Stimulated activated CD4-positive, alpha-beta T cell treated with anti-CD3 and anti-CD28 coated beads, Interleukin-4, amount 100 ng/mL, for 4 hours (primary cell): ENCODE results near the gene TOB1.

Experiments used
- DNase-seq, 2 experiments: peaks; one replicate each; pipeline ENCODE4 v3.0.0-alpha.2; 2020

TOB1 gene, protein sequence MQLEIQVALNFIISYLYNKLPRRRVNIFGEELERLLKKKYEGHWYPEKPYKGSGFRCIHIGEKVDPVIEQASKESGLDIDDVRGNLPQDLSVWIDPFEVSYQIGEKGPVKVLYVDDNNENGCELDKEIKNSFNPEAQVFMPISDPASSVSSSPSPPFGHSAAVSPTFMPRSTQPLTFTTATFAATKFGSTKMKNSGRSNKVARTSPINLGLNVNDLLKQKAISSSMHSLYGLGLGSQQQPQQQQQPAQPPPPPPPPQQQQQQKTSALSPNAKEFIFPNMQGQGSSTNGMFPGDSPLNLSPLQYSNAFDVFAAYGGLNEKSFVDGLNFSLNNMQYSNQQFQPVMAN

DNA sequence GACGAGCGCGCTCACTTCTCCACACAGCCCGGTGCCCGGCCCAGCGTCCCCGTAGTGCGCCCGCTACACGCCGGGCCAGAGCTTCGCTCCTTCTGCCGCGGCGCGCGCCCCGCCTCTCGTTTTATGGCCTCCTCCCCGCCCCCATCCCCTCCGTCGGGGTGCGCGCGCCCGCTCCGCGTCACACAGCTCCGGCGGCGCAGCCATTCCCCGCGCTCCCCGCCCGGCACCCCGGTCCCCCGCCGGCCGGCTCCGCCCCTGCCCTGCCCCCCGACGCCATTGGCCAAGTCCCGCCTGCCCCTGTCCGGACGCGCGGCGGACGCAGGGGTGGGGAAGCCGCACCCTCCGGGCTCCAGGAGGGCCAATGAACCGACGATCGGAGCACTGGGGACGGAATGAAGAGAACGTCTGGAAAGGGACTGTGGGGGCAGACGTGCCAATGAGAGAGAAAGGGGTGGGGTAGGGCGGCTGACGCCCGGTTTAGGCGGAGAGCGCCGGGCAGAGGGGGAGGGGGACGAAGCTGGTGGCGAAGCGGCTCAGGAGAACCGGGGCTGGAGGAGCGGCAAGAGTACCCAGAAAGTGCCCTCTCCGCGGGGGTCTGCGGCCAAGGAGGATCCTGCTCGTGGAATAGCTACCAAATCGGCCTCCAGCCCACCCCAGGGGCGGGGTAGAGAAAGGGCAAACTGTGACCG is at the start of gene TOB1:
TOB1 (minus strand) TSS at position 94 of the 689 bp plus-strand sequence. CDS start 2,337 bp downstream, outside the sequence.
- peak; percentile 91 to 97 for DNase-seq

DNA sequence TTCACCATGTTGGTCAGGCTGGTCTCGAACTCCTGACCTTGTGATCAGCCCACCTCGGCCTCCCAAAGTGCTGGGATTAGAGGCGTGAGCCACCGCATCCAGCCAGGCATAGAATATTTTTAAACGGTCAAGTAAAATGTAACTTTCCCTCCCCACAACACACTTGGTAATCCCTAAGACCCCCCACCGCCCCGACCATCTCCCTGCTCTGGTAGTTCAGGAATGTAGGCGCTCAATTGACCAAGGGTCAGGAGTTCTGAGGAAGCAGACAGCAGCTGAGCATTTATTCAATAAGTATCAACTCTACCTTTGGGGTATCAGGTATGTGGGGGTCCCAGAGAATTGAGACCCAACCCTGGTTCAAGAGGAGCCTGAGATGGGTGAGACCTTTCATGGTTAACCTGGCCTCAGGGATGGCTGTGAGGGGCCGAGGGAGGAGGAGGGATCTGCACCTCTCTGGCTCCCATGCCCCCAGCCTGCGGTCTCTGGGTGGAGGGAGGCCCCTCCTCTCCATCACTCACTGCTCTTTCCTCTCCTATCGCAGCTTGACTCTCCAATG is 48.4 kb upstream of the TOB1 start:
- DNase-seq = no peak

- no peak for DNase-seq
These were observed 47.0 kb upstream of the TOB1 start for GRCh38 chr17:50913120-50913519.

DNA sequence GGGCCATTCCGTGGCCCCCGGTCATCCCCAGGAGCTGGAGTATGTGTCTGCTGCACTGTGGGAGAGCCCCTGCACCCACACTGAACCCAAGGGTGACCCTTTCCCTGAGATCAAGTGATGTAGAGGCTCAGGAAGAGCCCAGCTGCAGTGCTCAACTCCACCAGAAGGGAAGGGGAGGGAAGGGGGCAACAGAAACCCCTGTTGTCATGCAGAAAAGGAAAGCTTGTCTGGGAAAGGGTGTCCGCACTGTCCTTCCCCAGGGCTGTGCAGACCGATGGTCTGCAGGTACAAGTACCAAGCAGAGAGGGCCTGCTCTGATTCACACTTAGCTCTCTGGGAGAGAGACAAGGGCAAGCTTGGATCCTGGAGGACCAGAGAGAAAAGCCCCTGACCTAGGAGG is 45.7 kb upstream of the TOB1 start:
- no peak for DNase-seq

DNA sequence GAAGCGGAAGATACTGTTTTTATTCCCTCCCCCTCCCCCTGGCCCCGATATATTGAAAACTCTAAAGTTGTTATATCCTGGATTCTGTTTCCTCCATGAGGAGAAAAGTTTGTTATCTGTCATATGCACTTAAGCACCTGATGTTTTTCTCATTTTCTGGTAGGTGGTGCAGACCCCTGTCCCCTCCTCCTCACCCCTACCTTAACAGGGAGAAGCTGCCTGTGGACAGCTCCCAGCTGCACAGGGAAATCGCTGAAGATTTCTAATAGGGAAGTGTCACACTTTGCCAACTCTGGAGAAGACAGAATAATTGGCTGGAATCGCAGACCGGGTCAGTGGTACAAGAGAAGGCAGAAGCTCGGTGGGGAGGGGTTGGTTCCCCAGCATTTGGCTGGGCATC is 45.3 kb upstream of the TOB1 start:
- no peak for DNase-seq

DNA sequence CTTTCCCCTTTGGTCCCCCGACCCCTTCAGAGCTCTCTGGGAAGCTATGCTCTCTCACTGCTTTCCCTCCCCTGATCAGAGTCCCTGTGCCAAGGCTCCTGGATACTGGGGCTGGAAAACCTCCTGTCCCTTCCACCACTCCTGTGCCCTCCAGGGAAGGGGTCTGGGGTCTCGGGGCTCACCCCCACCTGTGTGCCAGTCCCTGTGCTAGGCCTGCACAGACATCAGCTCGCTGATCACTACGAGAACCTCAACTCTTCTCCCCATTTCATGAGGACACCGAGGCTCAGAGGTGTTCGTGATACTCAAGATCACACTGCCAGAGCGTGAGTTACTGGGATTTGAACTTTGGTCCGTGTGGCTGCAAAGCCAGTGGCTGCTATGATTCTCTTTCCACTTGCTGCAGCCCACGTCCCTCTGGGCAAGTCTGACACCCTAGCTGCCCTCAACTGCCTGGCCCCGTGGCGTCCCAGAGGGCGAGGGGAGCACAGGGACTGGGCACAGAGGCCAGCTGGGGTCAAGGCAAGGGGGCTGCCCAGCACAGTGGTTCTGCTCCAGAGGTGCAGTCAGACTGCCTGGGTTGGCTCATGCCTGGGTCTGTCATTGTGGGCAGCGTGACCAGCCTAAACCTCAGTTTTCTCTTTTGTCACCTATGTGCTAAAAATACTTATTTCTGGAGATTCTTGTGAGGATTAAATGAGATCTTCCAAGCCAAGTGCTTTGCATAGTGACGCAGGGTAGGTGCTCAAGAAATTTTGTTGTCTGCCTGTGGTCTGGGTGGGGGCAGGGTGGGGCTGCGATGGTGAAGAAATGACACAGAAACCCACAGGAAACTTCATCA is 43.8 kb upstream of the TOB1 start:
- DNase-seq = peak; percentile 43 to 55

GRCh38 chr17:50908860-50909764 is 43.0 kb upstream of the TOB1 start:
- peak in 1 of 2 experiments; percentile 11 for DNase-seq

- DNase-seq = no peak
These were observed 42.1 kb upstream of the TOB1 start for GRCh38 chr17:50908140-50908859.

DNA sequence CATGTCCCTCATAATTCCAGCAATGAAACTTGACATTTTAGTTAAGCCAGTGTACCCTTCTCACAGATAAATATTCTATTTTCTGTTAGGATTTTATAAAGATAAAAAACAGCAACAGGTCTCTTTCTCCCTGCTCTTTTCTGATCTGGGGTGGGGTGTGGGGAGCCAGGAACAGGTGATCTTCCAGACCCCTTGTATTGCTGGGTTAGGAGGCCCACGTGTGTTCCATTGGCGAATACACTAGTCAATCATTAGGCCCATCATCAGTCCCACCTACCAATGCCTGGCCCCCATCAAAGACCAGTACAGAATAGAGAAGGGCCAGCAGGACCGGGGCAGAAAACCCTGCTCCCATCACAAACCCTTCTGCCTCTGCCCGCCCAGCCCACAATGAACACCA is 40.3 kb upstream of the TOB1 start:
- no peak for DNase-seq

GRCh38 chr17:50905460-50905803 is 39.3 kb upstream of the TOB1 start:
- no peak for DNase-seq

GRCh38 chr17:50904518-50905459 is 38.6 kb upstream of the TOB1 start:
- no peak for DNase-seq

GRCh38 chr17:50903604-50904517 is 37.7 kb upstream of the TOB1 start:
- peak in 1 of 2 experiments; percentile 5 for DNase-seq

DNA sequence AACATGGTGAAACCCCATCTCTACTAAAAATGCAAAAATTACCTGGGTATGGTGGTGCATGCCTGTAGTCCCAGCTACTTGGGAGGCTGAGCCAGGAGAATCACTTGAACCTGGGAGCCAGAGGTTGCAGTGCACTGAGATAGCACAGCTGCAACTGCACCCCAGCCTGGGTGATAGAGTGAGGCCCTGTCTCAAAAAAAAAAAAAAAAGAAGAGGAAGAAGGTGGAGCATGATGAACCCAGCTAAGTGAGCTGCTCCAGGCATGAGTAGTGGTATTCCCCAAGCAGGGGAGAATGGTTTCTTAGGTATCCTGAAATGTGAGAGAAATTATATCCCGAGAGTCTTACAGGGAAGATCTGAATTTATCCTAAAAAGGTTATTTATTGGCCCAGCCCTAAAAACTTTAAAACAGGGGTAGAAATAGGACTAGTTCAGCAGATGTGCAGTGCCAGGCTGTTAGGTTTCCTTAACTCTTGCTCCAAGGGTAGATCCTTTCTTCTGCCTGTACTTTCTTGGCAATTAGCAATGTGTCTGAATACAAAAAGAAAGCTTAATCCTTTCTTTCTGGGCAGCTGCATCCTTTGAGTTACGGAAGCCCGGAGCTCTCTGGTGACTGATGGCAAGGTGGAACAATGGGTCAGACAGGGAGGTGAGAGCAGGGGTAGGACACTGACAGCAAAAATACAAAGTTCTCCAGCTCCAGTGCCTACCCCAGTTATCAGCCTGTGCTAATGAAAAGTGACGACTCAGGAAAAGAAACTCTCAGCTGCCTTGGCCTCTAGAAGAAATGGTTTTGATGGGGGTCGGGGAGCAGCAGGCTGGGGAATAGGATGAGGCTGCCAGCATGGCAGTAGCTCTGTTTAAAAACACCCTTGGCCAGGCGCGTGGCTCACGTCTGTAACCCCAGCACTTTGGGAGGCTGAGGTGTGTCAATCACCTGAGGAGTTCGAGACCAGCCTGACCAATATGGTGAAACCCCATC is 36.5 kb upstream of the TOB1 start:
- no peak for DNase-seq

DNA sequence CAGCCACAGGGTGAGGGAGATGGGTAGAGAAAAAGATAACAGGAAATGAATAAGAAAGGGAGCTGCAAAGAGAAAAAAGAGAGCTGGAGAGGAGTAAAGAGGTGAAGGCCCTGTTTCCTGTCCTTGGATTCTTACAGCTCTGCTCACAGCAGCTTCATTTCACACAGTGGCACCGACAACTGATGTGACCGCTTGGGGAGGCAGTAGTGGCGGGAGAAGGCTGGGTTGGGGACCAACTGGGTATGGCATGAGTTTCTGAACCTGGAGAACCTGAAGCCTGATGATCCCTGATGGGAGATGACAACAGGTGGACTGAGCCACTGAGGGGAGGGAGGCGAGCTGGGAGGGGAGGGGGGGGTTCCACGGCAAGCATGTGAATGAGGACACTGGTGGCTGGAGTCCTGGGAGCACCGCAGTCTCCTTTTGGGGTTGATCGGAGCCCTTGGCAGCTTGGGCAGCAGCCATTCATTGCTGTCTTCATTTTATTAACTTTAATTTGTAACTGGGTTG is 34.3 kb upstream of the TOB1 start:
- DNase-seq = no peak

DNA sequence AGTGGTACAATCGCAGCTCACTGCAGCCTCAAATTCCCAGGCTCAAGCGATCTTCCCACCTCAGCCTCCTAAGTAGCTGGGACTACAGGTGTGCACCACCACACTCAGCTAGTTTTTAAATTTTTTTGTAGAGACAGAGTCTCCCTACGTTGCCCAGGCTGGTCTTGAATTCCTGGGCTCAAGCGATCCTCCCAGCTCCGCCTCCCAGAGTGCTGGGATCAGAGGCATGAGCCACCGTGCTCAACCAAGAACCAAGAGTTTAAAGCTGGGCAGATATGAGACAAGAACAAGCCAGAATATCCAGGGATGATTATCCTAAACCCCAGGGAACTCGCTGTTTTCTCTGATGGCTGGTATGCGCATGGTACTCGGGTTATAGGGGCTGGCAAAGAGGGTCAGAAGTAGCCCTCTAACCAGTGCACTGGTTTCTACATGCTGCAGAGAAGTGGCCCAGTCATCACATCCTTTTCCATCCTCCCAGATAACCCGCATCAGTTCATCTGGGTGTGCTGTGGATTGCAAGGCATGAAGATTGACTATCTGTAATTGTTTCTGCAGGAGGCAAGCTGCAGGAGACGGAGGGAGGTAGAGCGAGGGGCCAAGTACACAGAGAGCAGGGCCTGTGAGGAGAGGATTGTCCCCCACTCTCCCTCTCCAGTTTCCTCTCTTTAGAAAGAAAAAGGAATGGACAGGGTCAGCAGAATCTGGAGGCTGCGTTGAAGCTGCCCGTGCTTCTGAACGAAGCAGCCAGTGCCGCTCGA is 33.6 kb upstream of the TOB1 start:
- no peak for DNase-seq

DNA sequence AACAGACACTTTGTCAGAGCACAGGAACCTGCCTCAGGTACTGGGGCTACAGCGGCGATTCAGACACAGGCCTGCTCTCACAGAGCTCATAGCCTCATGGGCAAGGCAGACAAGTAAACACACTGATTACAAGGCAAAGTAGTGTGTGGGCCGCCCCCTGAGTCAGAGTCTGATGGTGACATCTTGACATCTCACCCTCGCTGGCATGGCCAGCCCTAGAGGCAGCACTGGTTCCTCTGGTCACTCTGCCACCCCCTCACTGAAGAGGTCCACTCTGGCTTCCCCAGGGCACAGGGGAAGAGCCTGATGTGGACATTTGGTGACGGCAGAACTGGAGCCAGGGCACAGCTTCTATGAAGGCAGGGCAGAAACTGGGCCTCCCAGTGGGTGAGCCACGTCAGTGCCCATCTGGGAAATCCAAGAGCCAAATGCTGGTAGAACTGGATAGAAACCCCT is 32.9 kb upstream of the TOB1 start:
- DNase-seq = no peak
